Psoas muscle (tissue), 8 donors: ENCODE data around the gene ARHGEF16. TPM values are rescaled to one million over a fixed set of nuclear protein-coding genes. Genes with fewer than 3 reads are reported as not detected.

Experiments
- ATAC-seq, 4 donors: fragments of 200-7000 bp; cut with Tn5 transposase; one replicate each; pipeline ENCODE4 v1.9.1; 2020; ENCODE audit warnings: moderate library complexity in 3 of 4, mild to moderate bottlenecking in 2 of 4
- DNase-seq, 2 donors: peaks; one replicate each; pipeline ENCODE4 v3.0.0-alpha.2; 2020
- H3K27ac ChIP-seq: fragments of 200-600 bp; one replicate; pipeline ENCODE4 v1.8.0; 2022
- H3K27me3 ChIP-seq, 3 donors: fragments of 200-600 bp in 1 of 3; one replicate each; pipeline versions ENCODE4 v1.6.1 to v1.8.0; 2013 to 2022; ENCODE audit warnings: low read length in 2 of 3, mild to moderate bottlenecking in 2 of 3, moderate library complexity in 1 of 3; ENCODE audit not compliant: insufficient read depth in 3 of 3
- H3K36me3 ChIP-seq, 2 donors: fragments of 200-600 bp in 1 of 2; one replicate each; pipeline versions ENCODE4 v1.6.1 to v1.8.0; 2013 to 2022; ENCODE audit warnings: low read depth in 1 of 2, mild to moderate bottlenecking in 1 of 2, moderate library complexity in 1 of 2; ENCODE audit not compliant: insufficient read depth in 1 of 2
- H3K4me1 ChIP-seq: fragments of 200-600 bp; one replicate; pipeline ENCODE4 v1.8.0; 2022
- H3K4me3 ChIP-seq: fragments of 200-600 bp; one replicate; pipeline ENCODE4 v1.8.0; 2022; ENCODE audit warnings: mild to moderate bottlenecking
- H3K9me3 ChIP-seq: fragments of 200-600 bp; one replicate; pipeline ENCODE4 v1.8.0; 2022
- WGBS, 3 donors: extraction: QIAGEN DNeasy Blood & Tissue Kit; methylation state at CpG; one replicate each; pipeline versions ENCODE4 v1.1.6 to v1.1.7; 2013; 5-methylcytosine and 5-hydroxymethylcytosine counted together
- intact Hi-C, 2 donors: fragments of 100-400 bp; cut with DNase I; formaldehyde crosslinking; loops; one replicate each; pipeline versions ENCODE4 v1.11.0 to v1.14.2; 2022
- polyA plus RNA-seq, 3 donors: library from polyadenylated mRNA; stranded (reverse); fragments of 200-250 nt; gene quantifications; one replicate each; pipeline ENCODE4 v1.2.3, GENCODE V29; 2013
- total RNA-seq, 4 donors: library from RNA; stranded (reverse); fragmentation: NEBNext Ultra II Directional in 2 of 4; extraction: Animal tissue kit (Norgen Biotek cat#: 25700) in 2 of 4; gene quantifications; one replicate each; pipeline versions ENCODE4 v1.2.1 to v1.2.4, GENCODE V29; 2021 to 2023
- TF ChIP-seq, protein P1 (sequence below): fragments of 200-600 bp; IDR thresholded peaks from one replicate; pipeline ENCODE4 v1.8.0; 2022; ENCODE audit warnings: antibody characterized with exemption
- donor health status: healthy with polysubstance abuse.
- donor health status: DM: no; HTN: no; CAD: no; lungs with moderate emphysema.
- donor health status: Bipolar disorder and iron deficiency.
- donor health status: healthy.
- donor health status: DM: yes; HTN: yes; CAD: no.
- donor health status: DM: no; HTN: no; CAD: no.
- donor health status: DM: no; HTN: no; CAD: no.
- donor health status: DM: yes; HTN: yes; CAD: no.

The ARHGEF16 gene
- total and polyA plus RNA-seq, 7 donors = 0.29 to 0.56 (median 0.51) TPM

DNA sequence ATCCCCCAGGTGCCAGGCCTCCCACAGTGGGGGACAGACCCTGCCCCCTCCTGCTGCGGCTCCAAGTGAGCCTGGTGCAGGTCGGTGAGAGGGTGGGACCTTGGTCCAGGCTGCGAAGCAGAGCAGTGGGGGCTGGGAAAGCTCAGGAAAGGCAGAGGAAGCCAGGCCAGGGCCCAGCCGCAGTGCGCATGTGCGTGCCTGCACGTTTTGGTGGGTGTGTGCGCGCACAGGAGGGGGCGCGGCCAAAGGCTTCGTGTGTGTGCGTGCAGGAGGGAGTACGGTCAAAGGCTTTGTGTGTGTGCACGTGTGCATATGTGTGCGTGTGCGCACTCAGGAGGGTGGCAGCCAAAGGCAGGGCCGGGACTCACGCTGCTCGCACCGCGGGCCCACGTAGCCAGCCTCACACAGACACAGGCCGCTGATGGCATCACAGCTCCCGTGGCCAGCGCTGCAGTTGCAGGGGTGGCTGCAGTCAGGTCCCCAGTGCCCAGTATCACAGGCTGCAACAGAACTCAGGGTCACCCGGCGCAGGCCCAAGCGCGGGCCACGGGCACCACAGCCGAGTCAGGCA is 45.9 kb downstream of the ARHGEF16 start:
- DNase-seq (no peak), ATAC-seq (no peak)
- Histone ChIP-seq H3K27ac (no peak overlapping the region), H3K36me3 (no peaks in the 10 kb centered on the region), H3K27me3 (no peaks in the 10 kb centered on the region), H3K9me3 (no peaks in the 10 kb centered on the region), H3K4me3 (no peak overlapping the region), H3K4me1 (peaks cover 18% of the 10 kb centered on the region)
- WGBS, 3 donors = 89 to 91% (median 91%) methylated on average over 32 of the region's 32 CpGs
- TF ChIP-seq, protein P1, sequence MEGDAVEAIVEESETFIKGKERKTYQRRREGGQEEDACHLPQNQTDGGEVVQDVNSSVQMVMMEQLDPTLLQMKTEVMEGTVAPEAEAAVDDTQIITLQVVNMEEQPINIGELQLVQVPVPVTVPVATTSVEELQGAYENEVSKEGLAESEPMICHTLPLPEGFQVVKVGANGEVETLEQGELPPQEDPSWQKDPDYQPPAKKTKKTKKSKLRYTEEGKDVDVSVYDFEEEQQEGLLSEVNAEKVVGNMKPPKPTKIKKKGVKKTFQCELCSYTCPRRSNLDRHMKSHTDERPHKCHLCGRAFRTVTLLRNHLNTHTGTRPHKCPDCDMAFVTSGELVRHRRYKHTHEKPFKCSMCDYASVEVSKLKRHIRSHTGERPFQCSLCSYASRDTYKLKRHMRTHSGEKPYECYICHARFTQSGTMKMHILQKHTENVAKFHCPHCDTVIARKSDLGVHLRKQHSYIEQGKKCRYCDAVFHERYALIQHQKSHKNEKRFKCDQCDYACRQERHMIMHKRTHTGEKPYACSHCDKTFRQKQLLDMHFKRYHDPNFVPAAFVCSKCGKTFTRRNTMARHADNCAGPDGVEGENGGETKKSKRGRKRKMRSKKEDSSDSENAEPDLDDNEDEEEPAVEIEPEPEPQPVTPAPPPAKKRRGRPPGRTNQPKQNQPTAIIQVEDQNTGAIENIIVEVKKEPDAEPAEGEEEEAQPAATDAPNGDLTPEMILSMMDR = no peak
- intact Hi-C loops = no loop called here

DNA sequence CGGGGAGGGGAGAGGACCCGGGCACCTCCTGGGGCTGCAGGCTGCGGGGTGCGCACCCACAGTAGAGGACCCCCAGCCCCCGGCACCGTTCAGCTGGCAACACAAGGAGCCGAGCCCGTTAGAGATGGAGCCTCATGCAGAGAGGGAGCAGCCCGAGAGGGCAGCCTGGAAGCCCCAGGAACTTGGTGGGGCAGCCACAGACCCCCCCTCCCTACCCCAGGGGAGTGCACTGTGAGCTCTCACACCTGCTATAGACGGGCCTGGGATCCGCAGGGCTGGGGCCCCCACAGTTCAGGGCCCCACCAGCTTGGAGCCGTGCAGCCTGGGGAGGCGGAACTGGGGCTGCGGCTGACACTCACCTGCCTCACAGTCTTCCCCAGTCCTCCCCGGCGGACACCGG is 47.0 kb downstream of the ARHGEF16 start:
- no peaks in the 10 kb centered on the region for H3K9me3 ChIP-seq
- ATAC-seq (no peak), DNase-seq (no peak)
- WGBS, 3 donors = 53 to 72% (median 59%) methylated on average over 13 to 17 of the region's 17 CpGs
- H3K4me3 ChIP-seq = no peak overlapping the region
- peaks cover 18% of the 10 kb centered on the region for H3K4me1 ChIP-seq
- H3K27me3 ChIP-seq = no peaks in the 10 kb centered on the region
- intact Hi-C loops = no loop called here
- H3K36me3 ChIP-seq = no peaks in the 10 kb centered on the region
- no peak overlapping the region for H3K27ac ChIP-seq
- TF ChIP-seq, protein P1 = no peak

DNA sequence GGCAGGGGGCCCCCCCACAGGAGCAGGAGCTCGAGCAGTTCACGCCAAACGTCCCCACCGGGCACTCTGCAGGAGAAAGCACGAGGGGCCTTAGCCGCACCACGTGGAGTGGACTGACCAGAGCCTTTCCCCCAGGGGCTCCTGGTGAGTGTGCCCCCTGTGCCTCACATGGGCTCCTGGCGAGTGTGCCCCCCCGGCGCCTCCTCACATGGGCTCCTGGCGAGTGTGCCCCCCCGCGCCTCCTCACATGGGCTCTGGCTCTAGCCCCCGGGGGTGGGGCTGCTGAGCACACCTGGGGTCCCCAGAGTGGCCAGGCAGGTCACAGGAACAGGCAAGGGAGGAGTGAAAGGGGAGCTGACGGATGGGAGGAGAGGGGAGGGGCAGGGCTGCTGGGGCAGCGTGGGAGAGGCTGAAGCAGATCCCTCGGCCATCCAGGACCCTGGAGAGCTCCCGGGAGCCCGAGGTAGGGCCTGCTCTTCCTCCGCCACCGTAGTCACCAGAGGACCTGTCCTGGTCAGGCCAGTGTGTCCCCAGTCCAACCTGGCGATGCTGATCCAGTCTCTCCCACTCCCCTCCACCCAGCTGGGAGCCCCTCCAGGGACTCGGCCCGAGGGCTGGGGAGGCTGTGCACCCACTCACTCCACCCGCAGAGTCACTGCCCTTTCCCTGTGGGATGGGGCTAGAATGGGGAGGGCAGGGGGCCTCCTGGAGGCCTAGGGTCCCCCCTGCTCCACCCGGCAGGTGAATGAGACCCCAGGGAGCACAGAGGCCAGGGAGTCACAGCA is 47.6 kb downstream of the ARHGEF16 start:
- H3K4me3 ChIP-seq = no peak overlapping the region
- no peaks in the 10 kb centered on the region for H3K36me3 ChIP-seq
- TF ChIP-seq, protein P1 = no peak
- peaks cover 18% of the 10 kb centered on the region for H3K4me1 ChIP-seq
- ATAC-seq (peak in 2 of 4 donors; percentile 25 to 28), DNase-seq (peak; percentile 61 to 82)
- intact Hi-C loops = no loop called here
- 54 to 66% (median 56%) methylated on average over 20 to 26 of the region's 26 CpGs for WGBS, 3 donors
- H3K9me3 ChIP-seq = no peaks in the 10 kb centered on the region
- H3K27ac ChIP-seq = no peak overlapping the region
- no peaks in the 10 kb centered on the region for H3K27me3 ChIP-seq

DNA sequence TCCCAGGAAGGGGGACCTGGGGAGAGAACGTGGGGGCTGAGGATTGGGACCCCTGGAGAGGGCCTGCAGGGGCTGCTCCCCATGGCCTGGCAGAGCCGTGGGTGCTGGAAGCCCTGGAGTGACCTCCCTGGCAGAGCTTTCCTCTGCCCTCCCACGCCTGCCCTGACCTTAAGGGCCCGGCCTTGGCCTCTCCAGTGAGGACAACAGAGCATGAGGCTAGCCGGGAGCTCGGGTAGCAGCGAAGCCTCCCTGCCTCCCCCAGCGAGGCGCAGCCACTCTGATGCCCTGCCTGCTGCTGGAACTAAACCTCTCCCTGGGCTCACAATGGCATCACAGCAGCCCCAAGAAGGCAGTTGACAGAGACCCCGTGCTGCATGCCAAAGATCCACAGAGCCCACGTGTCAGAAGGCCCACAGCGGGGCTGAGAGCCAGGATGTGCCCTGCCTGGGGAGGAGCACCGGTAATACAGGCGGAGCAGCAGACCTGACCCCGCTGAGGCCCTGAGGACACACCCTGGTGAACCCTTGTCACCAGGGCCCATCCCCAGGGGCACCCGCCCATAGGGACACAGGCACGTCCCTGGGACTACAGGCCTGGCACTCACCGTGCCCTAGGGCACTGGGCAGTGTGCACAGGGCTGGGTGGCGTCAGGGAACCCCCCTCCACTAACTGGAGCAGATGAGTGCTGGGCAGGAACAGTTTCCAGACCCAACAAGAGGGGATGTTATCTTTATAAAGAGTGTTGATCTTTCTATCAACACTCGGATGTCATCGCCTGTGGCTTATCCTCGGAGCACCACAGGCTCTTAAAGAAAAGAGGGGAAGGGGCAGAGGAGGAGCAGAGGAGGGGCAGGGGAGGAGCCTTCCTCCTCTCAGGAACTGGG is 48.4 kb downstream of the ARHGEF16 start:
- intact Hi-C loops = no loop called here
- TF ChIP-seq, protein P1 = no peak
- Histone ChIP-seq H3K27me3 (no peaks in the 10 kb centered on the region), H3K4me3 (no peak overlapping the region), H3K4me1 (peaks cover 18% of the 10 kb centered on the region), H3K36me3 (no peaks in the 10 kb centered on the region), H3K27ac (no peak overlapping the region), H3K9me3 (no peaks in the 10 kb centered on the region)
- 83 to 88% (median 84%) methylated on average over 21 to 22 of the region's 22 CpGs for WGBS, 3 donors
- ATAC-seq (no peak), DNase-seq (no peak)
